ENCODE results near the gene SLC25A33. TPM values are rescaled to one million over a fixed set of nuclear protein-coding genes. Genes with fewer than 3 reads are reported as not detected.

Gene SLC25A33
- total RNA-seq, 6 experiments from 2014 or later = 3.5 to 26.5 (median 8.2) TPM

GRCh38 chr1:9529190-9529589, 10.1 kb upstream of the SLC25A33 start:
- no peak overlapping the region for H3K27ac ChIP-seq
- no peaks in the 10 kb centered on the region for H3K36me3 ChIP-seq
- H3K9me3 ChIP-seq = no peaks in the 10 kb centered on the region
- H3K4me1 ChIP-seq = peaks cover 0 to 4% (median 0%) of the 10 kb centered on the region in 4 donors
- H3K4me3 ChIP-seq = no peak overlapping the region
- intact Hi-C loops (cut with DNase I) = no loop called here
- no peak for TF ChIP-seq POLR2A (IDR thresholded peaks at IDR 0.05)
- no peak for TF ChIP-seq CTCF (IDR thresholded peaks at IDR 0.05)
- H3K27me3 ChIP-seq = no peaks in the 10 kb centered on the region
- peak in 2 of 4 donors; percentile 28 to 35 for ATAC-seq
- 50% methylated on average over 1 of the region's 8 CpGs for WGBS (ENCODE audit: insufficient coverage, low coverage, low lambda C conversion rate, missing lambda C conversion rate)
- no peak for DNase-seq

- Histone ChIP-seq H3K4me1 (peaks cover 0 to 4% (median 0%) of the 10 kb centered on the region in 4 donors), H3K27ac (no peak overlapping the region), H3K27me3 (no peaks in the 10 kb centered on the region), H3K4me3 (no peak overlapping the region), H3K9me3 (no peaks in the 10 kb centered on the region), H3K36me3 (no peaks in the 10 kb centered on the region)
- no peak for DNase-seq
- ATAC-seq = no peak
- WGBS (ENCODE audit: insufficient coverage, low coverage, low lambda C conversion rate, missing lambda C conversion rate) = 100% methylated on average over 1 of the region's 4 CpGs
- TF ChIP-seq POLR2A (IDR thresholded peaks at IDR 0.05) (no peak), CTCF (IDR thresholded peaks at IDR 0.05) (no peak)
- intact Hi-C loops (cut with DNase I) = no loop called here
Measured at GRCh38 chr1:9530320-9530719, 8.9 kb upstream of the SLC25A33 start.

GRCh38 chr1:9534953-9535352, 4.3 kb upstream of the SLC25A33 start:
- 83% methylated on average over 9 of the region's 10 CpGs for WGBS (ENCODE audit: insufficient coverage, low coverage, low lambda C conversion rate, missing lambda C conversion rate)

GRCh38 chr1:9536301-9536700, 3.0 kb upstream of the SLC25A33 start:
- no peak for ATAC-seq
- Histone ChIP-seq H3K27me3 (no peaks in the 10 kb centered on the region), H3K27ac (no peak overlapping the region), H3K36me3 (no peaks in the 10 kb centered on the region), H3K4me1 (peaks cover 0 to 21% (median 9%) of the 10 kb centered on the region in 4 donors), H3K4me3 (no peak overlapping the region), H3K9me3 (no peaks in the 10 kb centered on the region)
- no CpG with 5 or more reads among the region's 1 CpG for WGBS (ENCODE audit: insufficient coverage, low coverage, low lambda C conversion rate, missing lambda C conversion rate)
- intact Hi-C loops (cut with DNase I) = no loop called here
- DNase-seq = no peak
- TF ChIP-seq CTCF (IDR thresholded peaks at IDR 0.05) = no peak
- TF ChIP-seq POLR2A (IDR thresholded peaks at IDR 0.05) = no peak

More at GRCh38 chr1:9534953-9535352, 4.3 kb upstream of the SLC25A33 start:
- Histone ChIP-seq H3K27ac (peak overlapping the region in 1 of 3 donors; percentile 24), H3K36me3 (no peaks in the 10 kb centered on the region), H3K4me3 (no peak overlapping the region), H3K27me3 (no peaks in the 10 kb centered on the region), H3K4me1 (peaks cover 0 to 16% (median 8%) of the 10 kb centered on the region in 4 donors), H3K9me3 (no peaks in the 10 kb centered on the region)
- TF ChIP-seq CTCF (IDR thresholded peaks at IDR 0.05) (no peak), POLR2A (IDR thresholded peaks at IDR 0.05) (no peak)
- intact Hi-C loops (cut with DNase I) = no loop called here
- ATAC-seq = no peak
- DNase-seq = no peak

Data from right lobe of liver (tissue), 6 donors.